Transverse colon (tissue), 4 donors: ENCODE data around the gene PITPNM1.

ENCODE experiments used
- CTCF ChIP-seq, 5 experiments: fragments of 200-600 bp in 3 of 5; fragments of 450-650 bp in 2 of 5; sonication (generic) in 3 of 5; IDR thresholded peaks; 1 replicate in 2 of 5; 2 replicates in 3 of 5; pipeline ENCODE4 v1.5.1; 2016 to 2017; ENCODE audit warnings: antibody characterized with exemption in 5 of 5, inconsistent platforms in 3 of 5, mild to moderate bottlenecking in 2 of 5, moderate library complexity in 1 of 5
- EP300 ChIP-seq: sonication (generic); formaldehyde crosslinking; IDR thresholded peaks from one replicate; pipeline ENCODE4 v1.6.1; 2017; ENCODE audit warnings: antibody characterized with exemption, low read depth
- POLR2A ChIP-seq: fragments of 450-650 bp; IDR thresholded peaks from one replicate; pipeline ENCODE4 v1.6.1; 2016; ENCODE audit warnings: antibody characterized with exemption, mild to moderate bottlenecking, moderate library complexity
- POLR2AphosphoS5 ChIP-seq, 3 donors: sonication (generic); formaldehyde crosslinking; IDR thresholded peaks; one replicate each; pipeline ENCODE4 v1.6.1; 2016; ENCODE audit warnings: antibody characterized with exemption in 3 of 3

GRCh38 chr11:67452141-67452952, 52.8 kb downstream of the PITPNM1 start, which contains the start of gene GPR152:
- TF ChIP-seq CTCF (IDR thresholded peaks at IDR 0.05) (no peak), POLR2A (no peak), POLR2AphosphoS5 (IDR thresholded peaks at IDR 0.05) (no peak), EP300 (no peak)
